Lower leg skin (tissue), 3 donors: Measurements from ENCODE around the gene EXD1.

ENCODE experiments used
- POLR2A ChIP-seq, 2 donors: fragments of 450-650 bp; IDR thresholded peaks; one replicate each; pipeline ENCODE4 v1.6.1; 2016 to 2017; ENCODE audit warnings: antibody characterized with exemption in 2 of 2, mild to moderate bottlenecking in 1 of 2, moderate library complexity in 1 of 2
- TF ChIP-seq, protein P1 (sequence below), 3 donors: fragments of 450-650 bp; IDR thresholded peaks; one replicate each; pipeline ENCODE4 v1.5.1; 2016; ENCODE audit warnings: antibody characterized with exemption in 3 of 3, mild to moderate bottlenecking in 3 of 3, moderate library complexity in 2 of 3

DNA sequence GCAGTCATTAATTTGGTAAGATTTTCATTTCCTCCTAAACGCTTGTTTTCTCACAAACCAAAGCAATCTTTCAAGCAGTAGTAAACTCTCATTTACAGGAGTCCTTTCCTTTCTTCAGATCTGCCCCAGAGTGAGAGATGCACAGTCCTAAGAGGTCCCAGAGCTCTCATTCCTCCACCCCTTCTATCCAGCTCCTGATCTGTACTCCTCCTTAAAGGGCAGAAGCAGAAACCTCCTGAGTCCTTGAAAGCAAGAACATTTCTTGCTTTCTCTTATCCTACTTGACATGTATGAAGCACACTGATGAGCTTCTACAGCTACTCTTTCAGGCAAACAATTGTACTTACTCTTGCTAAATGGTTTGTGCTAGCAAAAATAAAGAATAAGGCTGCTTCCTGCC lies 11.7 kb downstream of the EXD1 start:
- TF ChIP-seq, protein P1, sequence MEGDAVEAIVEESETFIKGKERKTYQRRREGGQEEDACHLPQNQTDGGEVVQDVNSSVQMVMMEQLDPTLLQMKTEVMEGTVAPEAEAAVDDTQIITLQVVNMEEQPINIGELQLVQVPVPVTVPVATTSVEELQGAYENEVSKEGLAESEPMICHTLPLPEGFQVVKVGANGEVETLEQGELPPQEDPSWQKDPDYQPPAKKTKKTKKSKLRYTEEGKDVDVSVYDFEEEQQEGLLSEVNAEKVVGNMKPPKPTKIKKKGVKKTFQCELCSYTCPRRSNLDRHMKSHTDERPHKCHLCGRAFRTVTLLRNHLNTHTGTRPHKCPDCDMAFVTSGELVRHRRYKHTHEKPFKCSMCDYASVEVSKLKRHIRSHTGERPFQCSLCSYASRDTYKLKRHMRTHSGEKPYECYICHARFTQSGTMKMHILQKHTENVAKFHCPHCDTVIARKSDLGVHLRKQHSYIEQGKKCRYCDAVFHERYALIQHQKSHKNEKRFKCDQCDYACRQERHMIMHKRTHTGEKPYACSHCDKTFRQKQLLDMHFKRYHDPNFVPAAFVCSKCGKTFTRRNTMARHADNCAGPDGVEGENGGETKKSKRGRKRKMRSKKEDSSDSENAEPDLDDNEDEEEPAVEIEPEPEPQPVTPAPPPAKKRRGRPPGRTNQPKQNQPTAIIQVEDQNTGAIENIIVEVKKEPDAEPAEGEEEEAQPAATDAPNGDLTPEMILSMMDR (IDR thresholded peaks at IDR 0.05), result no peak
- TF ChIP-seq POLR2A (IDR thresholded peaks at IDR 0.05), result no peak
